Fibroblast of pulmonary artery (primary cell): ENCODE measurements around the gene EOMES.

ENCODE experiments used
- DNase-seq: peaks from one replicate; pipeline ENCODE4 v3.0.0-alpha.2; 2010; ENCODE audit warnings: low read depth
- H3K4me3 ChIP-seq: replicated peaks from 2 replicates; pipeline ENCODE4 v1.5.1; 2011; ENCODE audit warnings: low read depth, mild to moderate bottlenecking, control low read depth, low read length, moderate library complexity
- TF ChIP-seq, protein P1 (sequence below): IDR thresholded peaks from 2 replicates; pipeline ENCODE4 v1.5.1; 2011; ENCODE audit warnings: mild to moderate bottlenecking, control low read depth, low read length, inconsistent platforms; ENCODE audit errors: missing control alignments

Gene EOMES

DNA sequence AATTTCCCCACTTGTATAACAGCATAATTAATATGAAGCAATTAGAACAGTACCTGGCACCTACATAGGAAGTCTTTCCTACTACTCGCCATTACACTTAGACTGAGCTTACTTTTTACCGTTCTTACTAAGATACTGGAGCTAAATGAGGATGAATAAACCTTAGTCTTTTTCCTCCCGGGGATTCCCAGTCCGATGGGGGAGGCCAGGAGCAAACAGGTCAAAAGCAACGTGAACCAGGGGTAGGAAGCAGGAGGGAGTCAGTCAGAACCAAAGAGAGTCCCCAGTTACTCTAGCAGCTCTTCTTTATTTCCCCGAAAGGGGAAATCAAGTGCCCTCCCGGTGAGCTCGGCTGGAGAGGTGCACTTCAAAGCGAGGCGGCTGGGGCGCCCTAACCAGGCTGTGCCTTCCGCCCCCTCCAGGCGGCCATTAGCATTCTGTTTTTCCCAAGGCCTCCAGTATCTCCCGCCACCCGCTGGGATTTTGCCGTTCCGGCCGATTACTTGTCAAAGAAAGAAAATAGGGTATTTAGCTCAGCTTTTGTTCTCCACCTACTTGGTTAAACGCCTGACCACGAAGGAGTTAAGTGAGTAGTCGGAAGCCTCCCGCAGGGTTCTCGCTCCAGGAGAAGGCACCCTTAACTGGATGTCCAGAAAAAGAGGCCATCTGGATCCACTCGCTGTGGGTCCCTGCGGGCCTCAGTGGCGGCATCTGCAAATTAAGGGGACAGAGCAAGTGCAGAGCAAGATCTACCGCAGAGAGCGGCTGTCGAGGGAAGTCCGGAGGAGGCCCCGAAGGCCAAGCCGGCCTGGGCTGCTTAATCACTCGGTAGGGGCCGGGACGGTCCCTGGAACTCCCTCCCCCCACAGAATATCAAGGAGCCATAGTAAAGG is 6.3 kb upstream of the EOMES start:
- H3K4me3 ChIP-seq: no peak overlapping the region
- DNase-seq: no peak
- TF ChIP-seq, protein P1, sequence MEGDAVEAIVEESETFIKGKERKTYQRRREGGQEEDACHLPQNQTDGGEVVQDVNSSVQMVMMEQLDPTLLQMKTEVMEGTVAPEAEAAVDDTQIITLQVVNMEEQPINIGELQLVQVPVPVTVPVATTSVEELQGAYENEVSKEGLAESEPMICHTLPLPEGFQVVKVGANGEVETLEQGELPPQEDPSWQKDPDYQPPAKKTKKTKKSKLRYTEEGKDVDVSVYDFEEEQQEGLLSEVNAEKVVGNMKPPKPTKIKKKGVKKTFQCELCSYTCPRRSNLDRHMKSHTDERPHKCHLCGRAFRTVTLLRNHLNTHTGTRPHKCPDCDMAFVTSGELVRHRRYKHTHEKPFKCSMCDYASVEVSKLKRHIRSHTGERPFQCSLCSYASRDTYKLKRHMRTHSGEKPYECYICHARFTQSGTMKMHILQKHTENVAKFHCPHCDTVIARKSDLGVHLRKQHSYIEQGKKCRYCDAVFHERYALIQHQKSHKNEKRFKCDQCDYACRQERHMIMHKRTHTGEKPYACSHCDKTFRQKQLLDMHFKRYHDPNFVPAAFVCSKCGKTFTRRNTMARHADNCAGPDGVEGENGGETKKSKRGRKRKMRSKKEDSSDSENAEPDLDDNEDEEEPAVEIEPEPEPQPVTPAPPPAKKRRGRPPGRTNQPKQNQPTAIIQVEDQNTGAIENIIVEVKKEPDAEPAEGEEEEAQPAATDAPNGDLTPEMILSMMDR: no peak

DNA sequence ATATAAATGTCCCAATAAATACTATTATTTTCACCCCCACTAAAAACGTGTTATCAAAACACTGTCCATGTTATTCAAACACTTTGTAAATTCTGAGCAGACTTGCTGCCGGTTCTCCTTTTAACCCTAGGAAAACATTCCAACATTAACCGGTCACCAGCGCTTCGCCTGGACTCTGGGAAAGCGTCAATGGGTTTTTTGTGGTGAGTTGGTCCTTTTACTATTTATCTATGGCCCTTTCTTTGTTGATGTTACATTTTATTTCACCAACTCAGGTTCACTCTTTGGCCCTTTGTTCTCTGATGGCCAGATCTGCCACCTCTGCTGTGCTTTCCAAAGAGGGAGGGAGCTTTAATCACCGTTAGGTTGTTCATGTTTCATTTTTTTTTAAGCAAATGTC is 4.1 kb upstream of the EOMES start:
- TF ChIP-seq, protein P1: no peak
- H3K4me3 ChIP-seq: no peak overlapping the region
- no peak for DNase-seq

DNA sequence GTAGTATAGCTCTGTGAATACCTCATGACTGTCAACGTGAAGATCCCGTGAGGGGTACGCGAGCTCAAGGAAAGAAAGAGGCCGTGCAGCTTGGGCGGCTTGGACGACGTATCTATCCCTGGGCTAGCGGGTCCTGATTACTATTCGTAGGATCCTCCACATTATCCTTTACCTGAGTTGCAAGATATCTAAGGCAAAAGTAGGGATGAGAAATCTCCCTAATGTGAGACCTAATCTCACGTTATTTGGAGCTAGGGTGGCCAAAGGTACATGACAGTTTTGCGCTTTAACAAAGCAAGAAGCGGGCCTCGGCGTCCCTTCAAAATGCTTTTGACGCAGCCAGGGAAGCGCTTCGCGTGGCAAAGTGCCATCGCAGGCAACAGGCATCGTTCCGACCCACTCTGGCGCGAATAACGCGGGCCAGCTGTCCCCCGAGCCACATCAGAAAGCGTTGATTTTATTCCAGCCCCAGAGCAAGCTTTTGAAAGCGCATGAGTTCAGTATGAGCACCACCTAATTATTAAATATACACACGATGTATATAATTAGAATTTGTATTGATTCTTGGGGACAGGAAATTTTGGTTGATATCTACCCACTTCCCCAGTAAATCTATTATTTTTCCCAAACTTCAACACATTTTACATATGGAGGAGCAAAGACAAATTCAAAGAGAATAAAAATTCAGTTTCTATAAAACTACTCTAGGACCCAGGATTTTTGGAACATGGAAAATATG is 2.5 kb upstream of the EOMES start:
- DNase-seq: no peak
- no peak overlapping the region for H3K4me3 ChIP-seq
- TF ChIP-seq, protein P1: no peak

DNA sequence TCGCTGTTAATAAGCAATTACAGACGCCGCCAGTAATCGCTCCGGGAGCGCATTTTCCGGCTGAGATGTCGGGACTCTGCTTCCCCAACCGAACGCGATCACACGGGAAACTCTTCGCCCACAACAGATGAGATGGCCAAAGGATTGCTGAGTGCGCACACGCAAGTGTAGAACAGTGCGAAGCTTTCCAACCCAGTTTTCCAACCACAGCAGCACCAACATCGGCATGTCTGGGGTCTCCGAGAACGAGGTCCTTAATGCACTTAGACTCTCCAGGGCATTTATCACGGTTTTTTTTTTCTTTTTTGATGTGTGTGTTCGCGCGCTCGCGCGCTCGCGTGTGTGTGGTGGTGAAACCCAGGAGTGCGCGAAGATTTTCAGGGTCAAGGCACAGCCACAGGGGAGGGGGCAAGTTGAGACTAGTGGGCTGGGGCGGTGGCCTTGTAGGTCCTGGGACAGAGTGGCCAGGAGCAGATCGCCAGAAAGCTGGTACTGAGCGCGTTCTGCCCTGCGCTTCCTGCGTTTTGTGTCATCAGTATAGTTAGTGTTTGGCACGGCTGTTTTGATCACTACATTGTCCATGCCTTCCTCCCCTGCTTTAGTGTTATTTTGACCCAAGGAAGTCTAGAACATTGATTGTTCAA is 1.8 kb upstream of the EOMES start:
- TF ChIP-seq, protein P1: no peak
- no peak overlapping the region for H3K4me3 ChIP-seq
- DNase-seq: no peak

DNA sequence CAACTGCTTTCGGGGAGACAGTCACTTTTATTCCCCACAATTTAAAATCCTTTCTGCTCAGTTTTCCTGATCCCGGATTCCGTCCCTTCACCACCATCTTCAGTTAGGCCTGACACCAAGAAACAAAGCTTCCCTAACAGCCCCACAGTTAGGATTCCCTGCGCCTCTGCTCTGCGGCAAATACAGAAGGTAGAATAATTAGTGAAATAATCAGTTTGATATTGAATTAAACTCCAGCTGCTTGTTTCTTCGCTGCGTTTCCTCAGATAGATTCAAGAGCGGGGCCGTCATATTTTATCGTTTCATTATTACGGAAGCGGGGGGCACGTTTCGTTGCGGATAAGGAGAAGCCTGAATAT is 1.3 kb upstream of the EOMES start:
- no peak for DNase-seq
- H3K4me3 ChIP-seq: no peak overlapping the region
- TF ChIP-seq, protein P1: no peak

DNA sequence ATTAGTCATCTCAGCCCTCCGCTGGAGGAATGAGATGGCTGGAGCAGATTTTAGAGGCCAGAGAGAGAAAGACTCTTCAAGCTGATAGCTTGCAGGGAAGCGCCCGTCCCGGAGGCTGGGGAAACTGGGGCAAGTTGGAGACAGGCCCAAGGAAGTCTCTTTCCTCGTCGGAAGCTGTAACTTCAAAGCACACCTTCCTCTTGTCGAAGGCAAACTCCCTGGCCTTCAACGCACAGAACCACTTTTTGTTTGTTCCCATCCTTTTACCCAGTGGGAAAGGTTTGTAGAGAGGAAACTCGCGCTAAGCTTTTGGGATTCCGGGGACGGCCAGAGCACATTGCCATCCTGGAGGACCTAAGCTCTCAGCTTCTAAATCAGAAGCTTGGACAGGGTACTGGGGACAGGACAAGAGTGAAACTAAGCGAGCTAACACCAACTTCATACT is 900 bp upstream of the EOMES start:
- TF ChIP-seq, protein P1: no peak
- DNase-seq: no peak
- H3K4me3 ChIP-seq: no peak overlapping the region
